Fibroblast of peridontal ligament (primary cell): Measurements from ENCODE around the gene STN1.
A peak's percentile ranks its signal among the peaks of the same experiment; 100 is the strongest.
"Not testable (repeated sequence)": the region's sequence is repeated elsewhere in the genome, so short reads cannot be mapped to it uniquely, and the experiment has no call there.

Experiments
- DNase-seq: peaks from one replicate; pipeline ENCODE4 v3.0.0-alpha.2; 2010; ENCODE audit errors: extremely low read depth

The STN1 gene

DNA sequence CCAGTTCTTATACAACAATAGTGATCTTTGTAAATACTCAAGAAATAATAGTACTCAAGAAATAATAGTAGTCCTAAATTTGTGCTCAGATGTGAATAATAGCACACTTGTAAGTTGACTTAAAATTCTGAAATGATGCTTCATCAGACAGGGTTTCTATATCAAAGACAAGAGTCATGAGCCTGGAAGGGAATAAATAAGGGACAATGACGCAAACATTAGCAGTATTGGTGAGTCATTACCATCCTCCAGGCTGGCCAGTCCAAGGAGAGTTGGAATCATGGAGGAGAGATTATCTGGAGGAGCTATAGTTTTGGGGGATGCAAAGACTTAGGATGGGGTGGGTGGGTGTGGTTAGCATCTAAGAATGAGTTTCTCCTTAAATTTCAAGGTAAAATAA, 56.5 kb downstream of the STN1 start:
- DNase-seq = peak; percentile 49

DNA sequence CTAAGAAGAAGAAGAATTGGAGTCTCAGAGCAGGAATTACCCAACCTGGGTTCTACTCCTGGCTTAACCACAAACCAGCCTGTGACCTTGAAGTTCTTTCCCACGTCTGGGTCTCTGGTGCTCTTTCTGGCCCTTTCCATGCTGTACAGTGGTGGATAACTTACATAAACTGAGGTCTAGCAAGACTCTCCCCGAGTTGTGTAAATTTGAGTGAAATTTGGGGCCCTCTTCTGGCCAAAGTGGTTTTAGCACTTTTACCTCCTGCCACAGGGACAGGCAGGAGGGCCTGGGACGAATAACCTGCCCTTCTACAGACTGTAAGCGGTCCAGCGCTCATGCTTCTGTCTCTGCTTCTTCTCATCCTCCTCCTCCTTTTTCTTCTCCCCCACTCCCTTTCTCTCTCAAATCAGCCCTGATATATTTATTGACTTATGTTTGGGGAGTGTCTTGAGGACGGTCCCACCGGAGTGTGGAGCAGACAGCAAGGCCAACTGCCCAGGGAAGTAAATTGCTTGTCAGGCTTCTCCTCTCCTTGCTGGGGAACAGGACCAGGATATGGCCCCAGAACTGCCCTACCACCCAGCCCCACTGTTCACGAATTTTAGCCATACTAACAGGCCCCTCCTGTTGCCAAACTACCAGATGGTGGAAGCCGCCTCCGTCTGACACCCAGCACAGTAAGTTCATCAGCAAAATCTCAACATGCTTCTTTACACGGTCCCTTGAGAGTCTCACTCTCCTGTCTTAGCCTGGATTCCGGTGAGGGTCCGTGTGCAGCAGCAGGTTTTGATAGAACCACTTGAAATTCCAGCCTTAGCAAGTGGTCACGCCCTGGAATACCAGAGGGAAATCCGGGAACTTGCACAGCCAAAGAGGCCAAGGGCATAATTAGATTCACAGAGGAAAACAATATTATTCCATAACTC, 58.6 kb downstream of the STN1 start:
- peak; percentile 83 for DNase-seq

DNA sequence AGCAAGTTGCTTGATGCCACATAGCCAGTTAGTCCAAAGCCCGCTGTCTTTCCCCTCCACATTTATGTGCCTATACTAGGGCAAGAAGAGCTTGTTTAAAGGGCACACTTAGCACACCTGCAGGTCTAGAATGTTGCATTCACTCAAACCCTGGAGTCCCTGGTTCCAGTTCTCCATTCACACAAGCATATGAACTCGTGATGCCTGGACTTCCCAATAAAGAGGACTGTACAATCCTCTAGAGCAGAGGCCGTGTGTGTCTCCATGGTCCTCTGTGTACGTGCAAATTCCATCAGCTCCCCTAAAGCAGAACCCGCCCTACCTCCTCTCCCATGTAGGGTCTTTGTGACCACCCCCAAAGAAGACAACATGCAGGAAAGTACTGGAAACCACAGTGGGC, 59.6 kb downstream of the STN1 start:
- no peak for DNase-seq

DNA sequence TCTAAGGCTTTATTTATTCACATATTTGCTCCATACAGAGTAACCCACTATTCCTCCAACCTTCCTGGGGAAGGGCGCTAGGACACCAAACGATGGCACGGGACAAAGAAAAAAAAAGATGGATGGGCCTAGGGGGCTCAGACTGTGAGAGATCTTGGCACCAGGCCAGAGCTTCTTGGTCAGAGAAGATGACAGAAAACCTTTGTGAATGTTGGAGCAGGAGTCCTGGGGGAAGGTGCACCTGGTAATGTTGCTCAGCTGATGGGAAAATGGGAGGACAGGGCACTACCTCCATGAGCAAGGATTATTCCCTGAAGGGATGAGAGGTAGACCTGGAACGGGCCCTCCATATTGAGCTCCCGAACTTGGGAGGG, 61.2 kb downstream of the STN1 start:
- no peak for DNase-seq

DNA sequence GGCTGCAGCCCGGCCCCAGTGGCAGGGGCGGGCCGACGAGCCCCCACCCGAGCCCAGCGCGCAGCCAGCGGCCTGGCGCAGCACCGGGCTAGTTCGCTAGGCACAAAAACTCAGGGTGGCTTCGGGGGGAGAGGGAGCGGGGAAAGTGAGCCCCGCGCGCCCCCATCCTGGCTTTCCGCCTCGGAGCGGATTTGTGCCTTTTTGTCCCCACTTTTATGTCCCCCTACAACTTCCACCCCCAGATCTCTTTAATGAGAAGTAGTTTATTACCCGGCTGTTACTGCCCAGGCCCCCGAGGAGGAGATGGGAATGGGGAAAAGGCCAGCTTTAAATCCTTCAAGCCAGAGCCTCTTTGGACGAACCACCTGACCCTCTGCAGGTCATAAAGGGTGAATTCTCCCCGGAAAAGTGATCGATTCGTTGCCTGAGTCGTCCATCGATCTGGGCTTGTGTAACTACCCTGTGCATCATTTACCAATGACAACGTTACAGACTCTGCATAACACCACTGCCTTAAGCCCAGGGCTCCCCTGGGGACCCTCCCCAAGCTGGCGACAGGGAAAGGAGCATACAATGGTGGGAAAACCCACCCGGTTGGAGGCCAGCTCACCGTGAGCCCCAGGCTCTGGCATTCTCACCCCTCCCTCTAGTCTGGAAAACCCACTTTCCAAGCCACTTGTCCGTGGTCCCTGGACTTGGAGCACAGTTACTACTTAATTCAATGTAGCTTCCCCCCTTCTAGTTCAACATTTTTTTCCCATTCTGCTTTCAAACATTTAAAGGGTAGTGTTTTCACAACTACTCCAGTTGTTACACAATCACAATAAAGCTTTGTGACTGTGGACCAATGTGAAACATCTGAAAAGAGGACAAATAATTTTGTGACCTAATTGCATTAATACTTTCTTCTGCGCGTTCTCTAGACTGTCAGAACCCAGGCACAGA, 61.9 kb downstream of the STN1 start:
- DNase-seq = no peak

DNA sequence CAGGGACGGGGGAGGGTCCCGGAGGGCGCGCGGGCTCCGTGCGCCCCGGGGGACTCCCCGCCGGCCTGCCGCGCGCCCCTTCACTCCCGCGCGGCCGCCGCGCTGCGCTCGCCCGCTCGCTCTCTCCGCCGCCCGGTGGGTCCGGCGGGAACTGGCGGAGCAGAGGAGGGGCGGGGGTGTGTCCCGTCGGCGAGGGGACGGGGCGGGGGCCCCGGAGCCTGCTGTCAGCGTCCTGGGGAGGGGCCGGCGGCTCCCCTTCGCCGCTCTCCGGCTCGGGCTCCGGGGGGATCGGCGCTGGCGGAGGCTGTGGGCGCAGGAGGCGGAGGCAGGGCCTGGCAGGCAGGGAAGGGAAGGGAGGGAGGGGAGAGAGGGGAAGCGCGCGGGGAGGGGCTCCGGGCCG, 62.6 kb downstream of the STN1 start, which contains the start of gene SH3PXD2A:
Gene SH3PXD2A (minus strand): TSS at position 153 of the 400 bp plus-strand sequence. CDS start 310 bp downstream, outside the sequence.
- no peak for DNase-seq

DNA sequence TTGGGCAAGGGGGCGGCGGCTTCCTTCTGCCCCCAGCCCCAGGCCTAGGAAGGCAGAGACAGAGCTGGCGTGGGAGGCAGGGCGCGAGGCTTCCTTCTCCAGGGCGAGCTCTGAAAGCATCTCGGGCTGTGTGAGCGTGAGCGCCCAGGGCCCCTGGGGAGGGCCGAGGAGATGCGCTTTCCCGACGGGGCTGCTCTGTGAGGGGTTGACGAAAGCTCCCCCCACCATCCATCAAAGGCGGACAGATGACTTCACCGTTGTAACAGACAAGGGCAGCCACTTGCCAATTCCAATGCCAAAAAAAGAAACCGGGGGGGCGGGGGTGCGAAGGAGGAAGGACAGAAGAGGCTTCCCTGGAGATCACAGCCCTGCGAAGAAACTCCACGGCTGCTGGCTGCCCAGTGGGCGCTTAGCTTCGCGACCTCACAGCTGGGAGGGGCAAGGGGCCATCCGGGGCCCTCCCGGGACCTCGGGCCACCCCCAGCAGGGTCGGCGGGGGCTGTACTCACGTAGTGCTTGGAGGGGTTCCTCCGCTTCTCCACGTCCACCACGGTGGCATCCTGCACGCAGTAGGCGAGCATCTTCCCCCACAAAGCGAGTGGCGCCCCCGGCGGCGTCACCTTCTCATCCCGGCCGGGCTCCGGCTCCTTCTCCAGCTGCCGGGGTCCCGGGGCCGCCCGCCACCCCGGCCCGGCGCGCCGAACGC, 63.1 kb downstream of the STN1 start:
- no peak for DNase-seq

DNA sequence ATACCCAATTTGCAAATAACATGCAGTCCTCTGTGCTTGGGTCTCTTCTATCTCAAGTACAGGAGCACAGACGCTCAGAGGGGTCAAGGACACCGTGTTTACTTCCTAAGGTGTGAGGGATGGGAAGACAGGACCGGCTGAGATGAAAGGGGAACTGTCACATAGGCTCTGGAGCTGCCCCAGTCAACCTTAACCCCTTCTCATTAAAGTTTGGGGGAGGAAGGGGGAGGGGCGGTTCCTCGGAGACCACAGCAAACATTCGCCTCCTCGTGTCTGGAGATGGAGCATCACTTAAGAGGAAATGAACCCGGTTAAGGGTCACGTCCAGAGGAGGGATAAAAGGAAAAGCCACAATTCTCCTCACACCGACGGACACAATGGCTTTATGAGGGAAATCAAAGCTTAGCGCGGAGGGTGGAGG, 63.7 kb downstream of the STN1 start:
- DNase-seq = peak; percentile 44

DNA sequence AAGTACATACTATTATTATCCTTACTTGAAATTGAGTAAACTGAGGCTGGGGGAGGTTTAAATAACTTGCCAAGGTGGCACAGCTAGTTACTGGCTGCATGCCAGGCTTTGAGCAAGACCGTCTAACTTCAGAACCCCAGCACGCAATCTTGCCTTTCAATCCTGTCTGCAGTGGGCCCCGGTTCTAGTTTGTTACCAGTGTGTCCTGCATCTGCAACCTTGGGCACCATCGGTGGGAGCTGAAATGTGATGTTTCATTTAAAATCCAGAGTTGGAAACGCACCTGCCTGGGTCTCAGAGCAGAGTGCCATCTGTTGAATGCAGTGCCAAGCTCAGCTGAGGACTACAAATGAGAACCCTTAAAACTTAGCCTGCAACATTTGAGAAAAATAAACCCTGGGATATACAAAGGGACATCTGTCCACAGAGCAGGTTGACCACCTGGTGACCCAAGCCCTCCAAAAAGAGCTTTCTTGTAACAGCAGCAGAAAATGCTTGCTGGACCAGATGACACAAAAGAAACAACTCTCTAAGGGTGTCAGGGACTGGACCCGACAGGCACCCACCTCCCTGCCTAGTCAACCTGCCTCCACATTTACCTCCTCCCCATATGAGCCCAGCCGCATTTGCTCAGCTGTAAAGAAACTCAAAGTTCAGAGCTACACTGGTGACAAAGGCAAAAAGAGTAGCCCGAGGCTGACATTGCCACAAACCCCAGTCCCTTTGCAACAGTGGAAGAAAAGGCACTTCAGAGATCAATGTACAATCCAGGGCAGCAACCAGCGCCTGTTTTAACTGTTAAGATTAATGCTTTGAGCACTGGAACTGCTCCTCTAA, 64.3 kb downstream of the STN1 start:
- DNase-seq = no peak

DNA sequence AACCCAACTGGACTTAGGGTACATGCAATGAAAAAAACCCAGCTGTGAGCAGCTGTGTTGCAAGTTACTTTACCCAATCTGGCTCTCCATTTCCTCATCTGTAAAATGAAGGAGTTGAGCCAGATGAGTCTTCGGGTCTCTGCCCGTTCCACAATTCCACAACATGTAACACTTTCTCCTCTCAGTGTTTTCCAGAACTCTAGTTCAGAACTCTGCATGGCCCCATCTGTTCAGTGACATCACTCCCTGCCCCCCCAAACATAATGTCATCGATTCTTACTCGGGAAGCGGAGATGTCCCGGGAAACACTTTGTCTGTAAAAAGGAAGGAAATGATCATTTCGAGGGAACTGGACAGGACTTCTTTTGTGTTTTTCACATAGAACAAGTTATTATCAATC, 65.1 kb downstream of the STN1 start:
- peak; percentile 83 for DNase-seq

DNA sequence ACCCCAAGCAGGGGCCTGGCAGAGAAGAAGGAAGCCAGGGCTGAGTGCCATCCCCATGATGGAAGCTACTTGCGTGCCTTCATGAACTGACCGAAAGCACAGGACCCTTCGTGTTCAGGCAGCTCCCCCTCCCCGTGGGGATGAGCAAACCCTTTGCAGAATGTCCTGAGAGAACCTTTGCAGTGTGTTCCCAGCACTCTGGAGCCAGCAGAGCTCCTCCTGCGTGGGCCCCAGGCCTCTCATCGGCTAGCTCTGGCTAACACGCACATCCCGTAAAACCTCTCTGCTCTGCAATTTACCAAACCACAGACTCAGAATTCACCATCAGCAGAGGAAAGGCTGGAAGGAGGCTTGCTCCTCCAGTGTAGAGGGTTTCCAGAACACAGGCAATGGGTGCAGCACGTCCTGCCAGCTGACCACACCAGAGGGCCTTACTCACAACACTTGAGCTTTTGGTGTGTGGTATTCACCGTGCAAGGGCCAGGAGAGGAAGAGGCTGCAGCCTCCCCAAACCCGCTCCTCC, 65.7 kb downstream of the STN1 start:
- DNase-seq = peak; percentile 93

DNA sequence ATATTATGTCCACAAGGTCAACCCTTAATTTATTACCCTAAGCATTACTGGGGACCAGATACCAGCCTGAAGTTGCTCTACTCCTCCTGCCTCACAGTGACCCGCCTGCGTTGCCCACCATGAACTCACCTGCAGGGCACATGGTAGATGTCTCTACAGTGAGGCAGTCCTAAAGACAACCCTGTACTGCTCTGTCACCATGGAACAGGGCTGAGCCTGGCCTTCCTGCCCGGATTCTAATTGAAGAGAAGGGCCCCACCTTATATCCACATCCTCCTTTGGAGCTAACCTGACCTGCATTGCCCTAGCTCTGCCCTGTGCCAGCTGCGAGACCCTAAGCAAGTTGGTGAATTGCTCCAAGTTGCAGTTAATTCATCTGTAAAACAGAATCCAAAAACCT, 66.7 kb downstream of the STN1 start:
- no peak for DNase-seq

DNA sequence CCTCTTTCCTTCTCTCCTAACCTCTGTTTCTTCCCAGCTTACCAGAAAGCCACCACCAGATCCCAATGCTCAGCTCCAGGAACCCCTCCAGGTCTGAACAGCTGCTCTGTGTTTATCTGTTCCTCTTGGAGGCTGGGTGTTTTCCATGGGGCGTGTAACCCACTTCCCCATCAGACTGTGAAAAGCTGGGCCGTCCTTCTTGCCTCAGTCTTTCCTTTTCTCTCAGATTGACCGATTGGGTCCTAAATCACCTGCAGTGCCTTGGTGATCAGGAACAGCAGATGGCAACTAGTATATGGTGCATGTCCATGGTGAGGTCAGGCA, 67.5 kb downstream of the STN1 start:
- peak; percentile 77 for DNase-seq

DNA sequence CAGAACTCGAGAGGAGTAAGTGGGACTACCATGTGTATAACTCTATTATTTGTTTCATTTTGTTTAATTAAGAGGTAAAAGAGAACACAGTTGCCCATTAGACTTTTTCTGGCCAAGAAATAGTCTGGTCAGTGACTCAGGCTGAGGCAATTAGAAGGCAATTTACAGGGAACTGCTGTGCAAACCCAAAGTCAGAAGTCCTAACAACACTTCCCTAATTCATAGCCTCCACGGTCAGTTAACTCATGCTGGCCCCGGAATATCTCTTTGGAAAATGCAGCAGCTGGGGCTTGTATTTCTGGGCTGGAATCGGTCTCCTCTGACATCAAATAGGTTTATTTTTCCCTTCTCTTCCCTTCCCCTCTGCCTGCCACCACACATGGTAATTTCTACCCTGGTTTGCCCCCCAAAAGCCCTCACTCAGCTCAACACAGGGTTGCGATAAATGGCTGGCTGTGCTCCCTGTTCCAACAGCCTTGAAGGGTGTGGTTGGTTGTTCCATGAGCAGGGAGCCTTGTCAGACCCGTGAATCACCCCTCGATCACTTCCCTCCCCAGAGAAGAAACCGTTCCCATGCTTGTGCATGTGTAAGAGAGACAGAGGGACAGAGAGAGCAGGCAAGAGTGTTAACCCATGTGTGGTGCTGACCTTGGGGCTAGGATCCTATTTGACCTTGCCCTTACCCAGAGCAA, 68.0 kb downstream of the STN1 start:
- DNase-seq = peak; percentile 88

DNA sequence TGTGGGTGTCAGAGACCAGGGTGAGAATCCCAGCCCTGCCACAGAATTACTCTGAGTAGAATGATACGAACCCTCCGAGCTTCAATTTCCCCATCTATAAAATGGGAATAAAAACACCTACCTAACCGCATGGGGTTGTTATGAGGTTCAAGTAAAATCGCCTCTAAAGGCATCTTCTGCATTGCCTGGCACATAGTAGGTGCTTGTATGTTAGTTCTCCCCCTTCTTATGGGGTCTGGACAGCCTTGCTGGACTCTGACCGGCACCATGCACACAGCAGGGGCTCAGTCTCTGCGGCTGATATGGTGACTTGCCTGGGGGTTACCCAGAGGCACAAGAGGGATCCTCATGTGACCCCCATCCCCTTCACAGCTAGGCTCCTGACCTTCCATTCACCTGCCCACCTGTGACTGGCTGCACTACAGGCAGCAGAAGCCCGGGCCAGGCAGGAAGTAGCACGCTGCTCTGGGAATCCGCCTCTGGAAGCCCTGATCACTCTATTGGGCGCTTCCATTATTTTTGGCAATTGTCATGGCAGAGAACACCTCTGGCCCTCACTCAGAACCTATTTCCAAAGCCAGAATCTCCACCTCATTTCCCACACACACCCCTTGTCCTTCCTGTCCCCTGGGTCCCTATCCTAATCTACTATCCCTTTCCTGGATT, 68.6 kb downstream of the STN1 start:
- no peak for DNase-seq

DNA sequence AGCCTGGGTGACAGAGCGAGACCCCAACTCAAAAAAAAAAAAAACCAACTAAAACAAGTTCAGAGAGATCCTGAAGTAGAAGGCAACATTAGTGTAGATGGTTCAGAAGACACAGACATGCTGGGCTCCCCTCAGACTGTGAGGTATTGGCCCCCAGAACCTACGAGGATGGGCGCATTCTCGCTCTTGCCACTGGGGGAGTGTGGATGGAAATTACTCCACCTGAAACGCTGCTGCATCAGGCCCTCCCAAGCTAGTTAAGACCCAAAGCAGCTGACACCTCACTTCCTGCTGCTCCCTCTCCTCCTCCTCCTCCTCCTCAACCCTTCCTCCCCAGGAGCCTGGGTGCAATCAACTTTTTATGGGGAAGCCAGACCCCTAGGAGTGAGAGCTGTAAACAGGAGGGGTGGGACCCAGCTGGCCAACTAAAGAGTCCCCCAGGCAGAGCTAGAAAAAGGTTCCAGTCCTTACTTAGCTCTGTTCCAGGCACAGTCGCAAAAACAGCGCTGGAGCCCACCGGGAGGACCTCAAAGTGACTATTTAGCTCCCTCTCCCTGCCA, 70.0 kb downstream of the STN1 start:
- no peak for DNase-seq

DNA sequence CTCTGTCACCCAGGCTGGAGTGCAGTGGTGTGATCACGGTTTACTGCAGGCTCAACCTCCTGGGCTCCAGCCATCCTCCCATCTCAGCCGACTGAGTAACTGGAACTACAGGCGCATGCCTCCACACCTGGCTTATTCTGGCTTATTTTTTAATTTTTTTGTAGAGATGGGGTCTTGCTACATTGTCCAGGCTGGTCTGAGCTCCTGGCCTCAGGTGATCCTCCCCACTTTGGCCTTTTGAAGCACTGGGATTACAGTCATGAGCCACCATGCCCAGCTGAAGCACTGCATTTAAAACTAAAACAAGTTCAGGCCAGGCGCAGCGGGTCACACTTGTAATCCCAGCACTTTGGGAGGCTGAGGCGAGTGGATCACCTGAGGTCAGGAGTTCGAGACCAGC, 70.6 kb downstream of the STN1 start:
- DNase-seq = no peak

DNA sequence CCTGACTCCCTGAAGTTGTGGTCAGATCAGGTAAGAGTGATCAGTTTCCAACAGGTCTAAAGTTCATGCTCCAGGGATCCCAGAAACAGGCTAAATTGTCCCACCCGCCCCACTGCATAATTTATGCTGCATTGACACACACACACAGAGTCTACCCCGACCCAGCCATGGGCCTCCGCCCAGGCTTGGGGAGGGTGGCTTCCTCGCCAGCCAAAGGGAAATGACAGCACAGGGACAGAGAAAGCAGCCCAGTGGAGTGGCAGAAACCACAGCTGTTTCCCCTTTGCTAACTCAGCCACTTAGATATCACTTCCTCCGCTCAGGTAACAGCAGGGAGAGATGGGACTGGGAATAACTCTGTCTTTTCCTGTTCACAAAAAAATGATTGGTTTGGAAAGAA, 72.0 kb downstream of the STN1 start:
- DNase-seq = no peak

DNA sequence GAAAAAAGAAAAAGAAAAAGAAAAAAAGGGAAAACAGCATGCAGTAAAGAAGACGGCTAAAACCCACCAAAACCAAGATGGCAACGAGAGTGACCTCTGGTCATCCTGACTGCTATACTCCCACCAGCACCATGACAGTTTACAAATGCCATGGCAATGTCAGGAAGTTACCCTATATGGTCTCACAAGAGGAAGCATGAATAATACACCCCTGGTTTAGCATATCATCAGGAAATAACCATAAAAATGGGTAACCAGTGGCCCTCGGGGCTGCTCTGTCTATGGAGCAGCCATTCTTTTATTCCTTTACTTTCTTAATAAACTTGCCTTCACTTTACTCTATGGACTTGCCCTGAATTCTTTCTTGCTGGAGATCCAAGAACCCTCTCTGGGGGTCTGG, 72.6 kb downstream of the STN1 start:
- not testable (repeated sequence) for DNase-seq
